ENCODE measurements around the gene ZSWIM6.
A peak's percentile ranks its signal among the peaks of the same experiment; 100 is the strongest.

The ZSWIM6 gene

GRCh38 chr5:61295365-61295764 lies 36.7 kb upstream of the ZSWIM6 start:
- no peak overlapping the region for H3K4me3 ChIP-seq (ENCODE audit: low read depth, low read length)
- TF ChIP-seq CTCF (IDR thresholded peaks at IDR 0.05; ENCODE audit: low read depth, low read length, missing control alignments): no peak
- H3K27me3 ChIP-seq (replicated peaks): no peaks in the 10 kb centered on the region
- no peaks in the 10 kb centered on the region for H3K36me3 ChIP-seq (replicated peaks)
- in situ Hi-C loops (cut with HindIII; ENCODE audit: low pct_ligation_motif_present, low sequenced_read_pairs): no loop called here
- DNase-seq: no peak
- H3K27ac ChIP-seq: no peak overlapping the region

- TF ChIP-seq CTCF (IDR thresholded peaks at IDR 0.05; ENCODE audit: low read depth, low read length, missing control alignments): no peak
- H3K27me3 ChIP-seq (replicated peaks): no peaks in the 10 kb centered on the region
- in situ Hi-C loops (cut with HindIII; ENCODE audit: low pct_ligation_motif_present, low sequenced_read_pairs): no loop called here
- no peak for DNase-seq
- peak overlapping the region; percentile 16 for H3K27ac ChIP-seq
- no peaks in the 10 kb centered on the region for H3K36me3 ChIP-seq (replicated peaks)
- H3K4me3 ChIP-seq (ENCODE audit: low read depth, low read length): no peak overlapping the region
Observed at GRCh38 chr5:61298066-61298465, 34.0 kb upstream of the ZSWIM6 start.

- in situ Hi-C loops (cut with HindIII; ENCODE audit: low pct_ligation_motif_present, low sequenced_read_pairs): no loop called here
- Histone ChIP-seq H3K36me3 (replicated peaks) (no peaks in the 10 kb centered on the region), H3K27me3 (replicated peaks) (no peaks in the 10 kb centered on the region), H3K27ac (peak overlapping the region; percentile 16), H3K4me3 (ENCODE audit: low read depth, low read length) (no peak overlapping the region)
- no peak for TF ChIP-seq CTCF (IDR thresholded peaks at IDR 0.05; ENCODE audit: low read depth, low read length, missing control alignments)
- DNase-seq: peak; percentile 66
Observed at GRCh38 chr5:61298580-61298979, 33.5 kb upstream of the ZSWIM6 start.

- H3K27me3 ChIP-seq (replicated peaks): no peaks in the 10 kb centered on the region
- H3K4me3 ChIP-seq (ENCODE audit: low read depth, low read length): no peak overlapping the region
- no peak for TF ChIP-seq CTCF (IDR thresholded peaks at IDR 0.05; ENCODE audit: low read depth, low read length, missing control alignments)
- in situ Hi-C loops (cut with HindIII; ENCODE audit: low pct_ligation_motif_present, low sequenced_read_pairs): no loop called here
- no peak for DNase-seq
- no peaks in the 10 kb centered on the region for H3K36me3 ChIP-seq (replicated peaks)
- H3K27ac ChIP-seq: no peak overlapping the region
Observed at GRCh38 chr5:61299261-61299681, 32.8 kb upstream of the ZSWIM6 start.

- Histone ChIP-seq H3K27me3 (replicated peaks) (no peaks in the 10 kb centered on the region), H3K36me3 (replicated peaks) (no peaks in the 10 kb centered on the region), H3K27ac (peak overlapping the region; percentile 73), H3K4me3 (ENCODE audit: low read depth, low read length) (no peak overlapping the region)
- DNase-seq: peak; percentile 99
- peak; percentile 12 for TF ChIP-seq CTCF (IDR thresholded peaks at IDR 0.05; ENCODE audit: low read depth, low read length, missing control alignments)
- in situ Hi-C loops (cut with HindIII; ENCODE audit: low pct_ligation_motif_present, low sequenced_read_pairs): no loop called here
Observed at GRCh38 chr5:61301341-61302199, 30.5 kb upstream of the ZSWIM6 start.

- in situ Hi-C loops (cut with HindIII; ENCODE audit: low pct_ligation_motif_present, low sequenced_read_pairs): no loop called here
- no peak for TF ChIP-seq CTCF (IDR thresholded peaks at IDR 0.05; ENCODE audit: low read depth, low read length, missing control alignments)
- no peak for DNase-seq
- no peaks in the 10 kb centered on the region for H3K27me3 ChIP-seq (replicated peaks)
- H3K27ac ChIP-seq: peak overlapping the region; percentile 48
- H3K36me3 ChIP-seq (replicated peaks): no peaks in the 10 kb centered on the region
- no peak overlapping the region for H3K4me3 ChIP-seq (ENCODE audit: low read depth, low read length)
Observed at GRCh38 chr5:61302200-61302563, 29.9 kb upstream of the ZSWIM6 start.

Data from brain microvascular endothelial cell (primary cell).